AG09309 (cell line): ENCODE results near the gene CD320.

Experiments
- DNase-seq: peaks from one replicate; pipeline ENCODE4 v3.0.0-alpha.2; 2010; ENCODE audit warnings: low read depth
- H3K4me3 ChIP-seq: 2 replicates; pipeline ENCODE4 v1.5.1; 2011; ENCODE audit warnings: mild to moderate bottlenecking, low read depth, low read length, moderate library complexity; ENCODE audit not compliant: control insufficient read depth
- TF ChIP-seq, protein P1 (sequence below): IDR thresholded peaks from 2 replicates; pipeline ENCODE4 v1.5.1; 2011; ENCODE audit warnings: mild to moderate bottlenecking, low read depth, low read length, inconsistent platforms; ENCODE audit not compliant: insufficient read depth, control insufficient read depth; ENCODE audit errors: missing control alignments

Gene CD320

DNA sequence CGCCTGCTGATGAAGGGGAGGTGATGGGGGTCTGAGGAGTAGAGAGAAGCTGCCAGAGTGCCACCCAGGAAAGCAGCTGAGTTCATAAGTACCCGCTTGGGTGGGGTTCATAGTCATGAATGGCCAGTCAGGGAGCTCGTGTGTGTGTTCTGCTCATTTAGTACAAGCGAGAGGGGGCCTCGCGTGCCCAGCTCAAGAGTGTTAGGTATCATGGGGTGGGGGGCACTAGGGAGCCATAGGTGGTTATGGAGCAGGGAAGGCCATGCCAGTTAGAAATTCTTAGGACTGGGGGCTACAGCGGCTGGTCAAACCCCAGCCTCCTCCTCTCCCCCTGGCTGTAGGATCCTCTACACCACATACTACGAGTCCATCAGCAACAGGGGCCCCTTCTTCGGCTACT, 46.8 kb downstream of the CD320 start:
- TF ChIP-seq, protein P1, sequence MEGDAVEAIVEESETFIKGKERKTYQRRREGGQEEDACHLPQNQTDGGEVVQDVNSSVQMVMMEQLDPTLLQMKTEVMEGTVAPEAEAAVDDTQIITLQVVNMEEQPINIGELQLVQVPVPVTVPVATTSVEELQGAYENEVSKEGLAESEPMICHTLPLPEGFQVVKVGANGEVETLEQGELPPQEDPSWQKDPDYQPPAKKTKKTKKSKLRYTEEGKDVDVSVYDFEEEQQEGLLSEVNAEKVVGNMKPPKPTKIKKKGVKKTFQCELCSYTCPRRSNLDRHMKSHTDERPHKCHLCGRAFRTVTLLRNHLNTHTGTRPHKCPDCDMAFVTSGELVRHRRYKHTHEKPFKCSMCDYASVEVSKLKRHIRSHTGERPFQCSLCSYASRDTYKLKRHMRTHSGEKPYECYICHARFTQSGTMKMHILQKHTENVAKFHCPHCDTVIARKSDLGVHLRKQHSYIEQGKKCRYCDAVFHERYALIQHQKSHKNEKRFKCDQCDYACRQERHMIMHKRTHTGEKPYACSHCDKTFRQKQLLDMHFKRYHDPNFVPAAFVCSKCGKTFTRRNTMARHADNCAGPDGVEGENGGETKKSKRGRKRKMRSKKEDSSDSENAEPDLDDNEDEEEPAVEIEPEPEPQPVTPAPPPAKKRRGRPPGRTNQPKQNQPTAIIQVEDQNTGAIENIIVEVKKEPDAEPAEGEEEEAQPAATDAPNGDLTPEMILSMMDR = no peak
- DNase-seq = no peak
- H3K4me3 ChIP-seq = no peak overlapping the region

DNA sequence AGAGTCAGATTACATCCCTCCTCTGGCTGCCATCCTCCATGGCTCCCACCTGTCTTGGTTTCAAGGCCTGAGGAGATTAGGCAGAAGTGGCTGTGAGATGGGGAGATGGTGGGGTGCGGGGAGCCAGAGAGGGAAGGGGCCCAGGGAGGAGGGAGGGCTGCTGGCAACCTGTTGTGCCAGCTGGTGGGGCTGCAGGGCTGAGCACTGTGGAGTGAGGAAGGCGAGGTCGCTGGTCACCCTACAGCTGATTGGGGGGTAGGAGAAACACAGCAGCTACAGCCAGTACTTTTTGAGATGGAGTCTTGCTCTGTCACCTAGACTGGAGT, 48.3 kb downstream of the CD320 start:
- TF ChIP-seq, protein P1 = no peak
- no peak for DNase-seq
- no peak overlapping the region for H3K4me3 ChIP-seq

DNA sequence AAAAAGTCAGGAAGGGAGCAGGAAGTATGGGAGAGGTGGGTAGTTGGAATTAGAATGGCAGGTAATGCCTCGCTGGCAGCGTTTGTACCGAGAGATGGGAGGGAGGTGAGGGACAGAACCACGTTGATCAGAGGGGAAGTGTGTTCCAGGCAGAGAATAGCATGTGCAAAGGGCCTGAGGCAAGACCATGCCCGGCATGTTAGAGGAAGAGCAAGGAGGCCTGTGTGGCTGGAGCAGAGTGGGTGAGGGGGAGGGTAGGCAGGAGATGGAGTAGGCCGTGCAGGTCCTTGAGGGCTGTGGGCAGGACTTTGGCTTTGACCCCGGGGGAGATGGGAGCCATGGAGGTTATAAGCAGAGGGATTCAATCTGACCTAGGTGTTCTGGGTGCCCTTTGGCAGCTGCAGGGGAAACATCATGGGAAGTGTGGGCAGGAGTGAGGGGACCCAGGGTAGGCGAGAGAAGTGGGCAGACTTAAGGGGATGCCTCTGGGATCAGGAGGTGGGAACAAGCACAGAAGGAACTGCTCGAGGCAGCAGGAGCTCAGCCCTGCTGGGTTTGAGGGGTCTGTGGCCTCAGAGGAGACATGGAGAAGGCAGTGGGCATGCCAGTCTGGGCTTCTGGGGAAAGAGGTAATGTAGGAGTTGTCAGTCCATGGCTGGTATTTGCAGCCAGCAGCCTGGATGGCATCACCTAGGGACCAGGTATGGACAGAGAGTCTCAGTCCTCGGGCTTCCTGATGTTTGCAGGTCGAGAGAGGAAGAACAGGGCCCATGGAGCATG, 48.8 kb downstream of the CD320 start:
- no peak overlapping the region for H3K4me3 ChIP-seq
- TF ChIP-seq, protein P1 = no peak
- no peak for DNase-seq

DNA sequence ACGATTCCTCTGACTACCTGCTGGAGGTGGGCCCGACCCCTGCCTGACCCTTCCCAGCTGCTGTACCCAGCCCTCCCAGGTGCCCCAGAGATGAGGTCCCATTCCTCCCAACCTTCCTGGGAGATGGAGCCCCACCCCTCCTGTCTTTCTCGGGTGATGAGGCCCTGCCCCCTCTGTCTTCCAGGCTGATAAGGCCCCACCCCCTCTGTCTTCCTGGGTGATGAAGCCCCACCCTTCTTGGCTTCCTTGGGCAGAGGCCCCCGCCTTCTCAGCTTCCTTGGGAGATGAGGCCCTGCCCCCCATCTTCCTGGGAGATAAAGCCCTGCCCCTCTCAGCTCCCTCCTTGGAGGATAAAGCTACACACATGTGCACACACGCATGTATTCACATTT, 51.1 kb downstream of the CD320 start:
- no peak overlapping the region for H3K4me3 ChIP-seq
- DNase-seq = no peak
- TF ChIP-seq, protein P1 = no peak

DNA sequence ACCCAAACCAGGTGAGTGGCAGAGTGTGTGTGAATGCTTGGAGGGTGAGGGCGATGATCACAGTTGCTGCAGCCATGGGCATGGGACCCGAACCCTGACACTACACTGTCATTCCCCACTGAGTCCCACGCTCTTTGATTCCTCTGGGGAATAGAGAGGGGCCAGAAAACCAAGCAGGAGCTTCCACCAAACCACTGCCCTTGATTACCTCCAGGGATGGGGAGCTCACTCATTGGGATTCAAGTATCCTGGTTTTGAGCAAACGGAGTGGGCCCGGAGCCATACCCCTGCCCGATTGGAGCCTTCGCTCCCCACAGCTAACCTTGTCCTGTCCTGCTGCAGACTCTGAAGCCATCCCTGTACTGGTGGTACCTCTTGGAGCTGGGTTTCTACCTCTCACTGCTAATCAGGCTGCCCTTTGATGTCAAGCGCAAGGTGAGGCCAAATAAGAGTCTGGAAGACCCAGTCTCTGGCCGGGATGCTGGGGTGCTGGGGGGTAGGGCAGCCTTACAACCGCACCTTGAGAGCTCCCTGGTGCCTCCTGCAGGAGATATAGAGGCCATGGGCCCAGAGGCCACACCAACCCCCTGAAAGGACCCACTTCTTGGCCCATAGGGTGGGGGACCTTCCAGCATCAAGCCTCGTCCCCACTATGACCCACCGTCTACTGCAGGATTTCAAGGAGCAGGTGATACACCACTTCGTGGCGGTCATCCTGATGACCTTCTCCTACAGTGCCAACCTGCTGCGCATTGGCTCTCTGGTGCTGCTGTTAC, 51.7 kb downstream of the CD320 start:
- no peak for DNase-seq
- TF ChIP-seq, protein P1 = no peak

DNA sequence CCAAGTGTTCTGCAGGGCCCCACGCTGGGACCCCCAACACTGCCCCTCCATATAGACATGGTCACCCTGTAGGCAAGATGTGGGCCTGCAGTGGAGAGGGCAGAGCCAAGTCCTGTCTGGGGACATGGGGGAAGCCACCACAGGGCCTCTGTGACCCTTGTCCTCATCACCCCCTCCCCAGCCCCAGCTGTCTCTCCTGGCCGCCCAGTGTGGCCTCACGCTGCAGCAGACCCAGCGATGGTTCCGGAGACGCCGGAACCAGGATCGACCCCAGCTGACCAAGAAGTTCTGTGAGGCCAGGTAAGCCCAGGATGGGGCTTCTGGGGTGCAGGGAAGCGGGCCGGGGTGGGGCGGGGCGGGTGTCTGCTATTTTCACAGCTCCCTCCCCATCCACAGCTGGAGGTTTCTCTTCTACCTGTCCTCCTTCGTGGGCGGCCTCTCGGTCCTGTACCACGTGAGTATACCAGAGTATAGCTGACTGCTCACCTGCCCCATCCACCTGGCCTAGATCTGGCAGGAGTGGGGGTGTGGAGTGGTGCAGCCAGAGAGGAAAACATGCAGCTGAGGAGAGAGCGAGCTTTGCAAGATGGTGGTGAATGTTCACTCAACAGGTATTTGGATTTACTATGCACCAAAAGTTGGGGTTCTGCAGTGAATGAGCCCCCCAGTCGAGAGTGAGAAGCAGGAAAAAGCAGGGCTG, 52.6 kb downstream of the CD320 start:
- TF ChIP-seq, protein P1 = no peak

More for the DNA sequence above, 51.7 kb downstream of the CD320 start:
- H3K4me3 ChIP-seq = no peak overlapping the region

More for the DNA sequence above, 52.6 kb downstream of the CD320 start:
- H3K4me3 ChIP-seq = no peak overlapping the region
- no peak for DNase-seq
